IMR-90 (cell line): ENCODE data around the gene STX18. TPM values are rescaled to one million over a fixed set of nuclear protein-coding genes. Genes with fewer than 3 reads are reported as not detected.

Experiments
- ATAC-seq: fragments of 200-7000 bp; cut with Tn5 transposase; 2 replicates; pipeline ENCODE4 v1.9.1; 2020; ENCODE audit warnings: low read depth, mild to moderate bottlenecking, moderate library complexity
- BruUV-seq: library from RNA; stranded (reverse); fragments of 400-500 nt; replicated peaks from 2 replicates; lab custom pipeline; 2021; lab: Mats Ljungman, UMichigan
- CTCF ChIA-PET: fragments of 300-600 bp; formaldehyde crosslinking; extraction: SDS; loops from one replicate; lab custom pipeline; 2021; ENCODE audit warnings: antibody characterized with exemption; lab: Yijun Ruan, JAX
- POLR2A ChIA-PET: fragments of 300-600 bp; sonication (Branson Sonifier 250); formaldehyde crosslinking; loops from one replicate; lab custom pipeline; 2022; ENCODE audit warnings: antibody characterized with exemption; ENCODE audit not compliant: unreplicated experiment; lab: Charles Lee
- DNase-seq: peaks from one replicate; pipeline ENCODE4 v3.0.0; 2013
- H2AFZ ChIP-seq: replicated peaks from 2 replicates; pipeline ENCODE3; 2013; ENCODE audit warnings: low read length, mild to moderate bottlenecking; ENCODE audit not compliant: poor library complexity
- H2AK5ac ChIP-seq: 2 replicates; pipeline ENCODE4 v1.6.1; 2013; ENCODE audit warnings: low read depth, low read length, inconsistent platforms
- H2AK9ac ChIP-seq: replicated peaks from 2 replicates; pipeline ENCODE3; 2013; ENCODE audit warnings: mild to moderate bottlenecking, low read depth, low read length, moderate library complexity; ENCODE audit not compliant: poor library complexity
- H2BK120ac ChIP-seq: 2 replicates; pipeline ENCODE4 v1.6.1; 2013; ENCODE audit warnings: low read depth, low read length, inconsistent platforms
- H2BK15ac ChIP-seq: 3 replicates; pipeline ENCODE4 v1.6.1; 2013; ENCODE audit warnings: low read depth, low read length, inconsistent platforms
- H2BK20ac ChIP-seq: 2 replicates; pipeline ENCODE4 v1.6.1; 2013; ENCODE audit warnings: low read depth, mild to moderate bottlenecking, inconsistent platforms, low read length, moderate library complexity
- H2BK5ac ChIP-seq: 2 replicates; pipeline ENCODE4 v1.6.1; 2013; ENCODE audit warnings: mild to moderate bottlenecking, low read depth, low read length, inconsistent platforms; ENCODE audit not compliant: poor library complexity, severe bottlenecking
- H3K14ac ChIP-seq: replicated peaks from 2 replicates; pipeline ENCODE4 v1.6.1; 2013; ENCODE audit warnings: low read depth, low read length, inconsistent platforms
- H3K18ac ChIP-seq: 2 replicates; pipeline ENCODE4 v1.6.1; 2013; ENCODE audit warnings: low read depth, low read length, control low read depth
- H3K23ac ChIP-seq: 2 replicates; pipeline ENCODE4 v1.6.1; 2013; ENCODE audit warnings: low read depth, low read length, inconsistent platforms
- H3K27ac ChIP-seq: 2 replicates; pipeline ENCODE4 v1.5.1; 2013; ENCODE audit warnings: mild to moderate bottlenecking, control low read depth, low read length; ENCODE audit not compliant: insufficient read depth
- H3K27me3 ChIP-seq: 2 replicates; pipeline ENCODE4 v1.6.1; 2013; ENCODE audit warnings: low read length; ENCODE audit not compliant: control insufficient read depth, insufficient read depth
- H3K36me3 ChIP-seq: 2 replicates; pipeline ENCODE4 v1.6.1; 2013; ENCODE audit warnings: low read length, mixed read lengths; ENCODE audit not compliant: control insufficient read depth, insufficient read depth
- H3K4ac ChIP-seq: 2 replicates; pipeline ENCODE4 v1.6.1; 2013; ENCODE audit warnings: low read depth, low read length, inconsistent platforms
- H3K4me1 ChIP-seq: 2 replicates; pipeline ENCODE4 v1.6.1; 2013; ENCODE audit warnings: low read length, mixed read lengths; ENCODE audit not compliant: control insufficient read depth, insufficient read depth
- H3K4me2 ChIP-seq: 2 replicates; pipeline ENCODE4 v1.6.1; 2013; ENCODE audit warnings: low read depth, mild to moderate bottlenecking, control low read depth, low read length, moderate library complexity
- H3K4me3 ChIP-seq: 2 replicates; pipeline ENCODE4 v1.5.1; 2013; ENCODE audit warnings: low read depth, mild to moderate bottlenecking, control low read depth, low read length, moderate library complexity; ENCODE audit not compliant: insufficient read depth
- H3K56ac ChIP-seq: 2 replicates; pipeline ENCODE4 v1.6.1; 2013; ENCODE audit warnings: low read length, inconsistent platforms; ENCODE audit not compliant: insufficient read depth; ENCODE audit errors: extremely low read depth
- H3K79me1 ChIP-seq, 2 experiments: 2 replicates each; pipeline ENCODE4 v1.6.1; 2013; ENCODE audit warnings: low read length in 2 of 2, inconsistent platforms in 1 of 2, low read depth in 1 of 2
- H3K9ac ChIP-seq: 2 replicates; pipeline ENCODE4 v1.6.1; 2013; ENCODE audit warnings: low read depth, low read length, control low read depth
- H3K9me1 ChIP-seq: 2 replicates; pipeline ENCODE4 v1.6.1; 2013; ENCODE audit warnings: low read length, inconsistent platforms; ENCODE audit not compliant: insufficient read depth
- H3K9me3 ChIP-seq: 2 replicates; pipeline ENCODE4 v1.6.1; 2013; ENCODE audit warnings: low read length; ENCODE audit not compliant: control insufficient read depth, insufficient read depth
- H4K20me1 ChIP-seq: 2 replicates; pipeline ENCODE4 v1.6.1; 2013; ENCODE audit warnings: low read length, inconsistent platforms; ENCODE audit not compliant: insufficient read depth
- H4K5ac ChIP-seq: 2 replicates; pipeline ENCODE4 v1.6.1; 2013; ENCODE audit warnings: mild to moderate bottlenecking, low read depth, low read length, control low read depth
- H4K8ac ChIP-seq, 2 experiments: 2 replicates each; pipeline ENCODE4 v1.6.1; 2013; ENCODE audit warnings: low read depth in 2 of 2, low read length in 2 of 2, control low read depth in 1 of 2, inconsistent platforms in 1 of 2
- H4K91ac ChIP-seq: 2 replicates; pipeline ENCODE4 v1.6.1; 2013; ENCODE audit warnings: low read depth, low read length, inconsistent platforms; ENCODE audit not compliant: insufficient read depth
- RCOR1 ChIP-seq: IDR thresholded peaks from 2 replicates; pipeline ENCODE4 v1.6.1; 2012; ENCODE audit warnings: mild to moderate bottlenecking, low read length, improper control_type of control experiment; ENCODE audit not compliant: insufficient replicate concordance
- WGBS, 2 experiments: methylation state at CpG; one replicate each; pipeline versions ENCODE4 v1.1.5 to v1.1.7; 2013; ENCODE audit warnings: missing lambda C conversion rate in 2 of 2; ENCODE audit not compliant: insufficient read length in 1 of 2; ENCODE audit errors: extremely low coverage in 2 of 2; 5-methylcytosine and 5-hydroxymethylcytosine counted together
- dilution Hi-C: fragments of 300-500 bp; cut with HindIII; formaldehyde crosslinking; loops from one replicate; pipeline ENCODE4 v1.14.3; 2018; ENCODE audit warnings: low sequenced_read_pairs; ENCODE audit not compliant: unreplicated experiment
- in situ Hi-C: fragments of 300-500 bp; cut with MboI; formaldehyde crosslinking; loops from 3 replicates; pipeline ENCODE4 v1.14.3; 2019; ENCODE audit warnings: low sequenced_read_pairs, inconsistent platforms, mixed read lengths
- intact Hi-C: fragments of 100-400 bp; cut with micrococcal nuclease; formaldehyde crosslinking; loops from 2 replicates; pipeline ENCODE4 v1.10.0; 2022
- polyA plus RNA-seq, 3 experiments: library from polyadenylated mRNA; depleted of rRNA; stranded (reverse); fragments of >200 nt; gene quantifications; 2 replicates each; pipeline ENCODE4 v1.2.3, GENCODE V29; 2012; ENCODE audit warnings: low replicate concordance in 1 of 3
- total RNA-seq: library from RNA; depleted of rRNA; stranded (reverse); fragments of >200 nt; gene quantifications from 2 replicates; pipeline ENCODE4 v1.2.3, GENCODE V29; 2012

STX18 gene
- total and polyA plus RNA-seq, 2 of the 4 experiments (the other 2 are of a cell fraction), result 20.1 to 23.4 TPM

GRCh38 chr4:4459181-4459580 lies 82.7 kb downstream of the STX18 start:
- no peak overlapping the region for H3K56ac ChIP-seq
- no peak overlapping the region for H2AK5ac ChIP-seq
- TF ChIP-seq RCOR1, result no peak
- peaks cover 17% of the 10 kb centered on the region for H3K36me3 ChIP-seq
- ATAC-seq (no peak), DNase-seq (no peak)
- WGBS, 2 experiments, result no CpG with 5 or more reads among the region's 5 CpGs
- no peak overlapping the region for H3K9ac ChIP-seq
- no peak overlapping the region for H3K18ac ChIP-seq
- BruUV-seq, result no TSS peak
- no peak overlapping the region for H2AK9ac ChIP-seq
- H3K4ac ChIP-seq, result no peak overlapping the region
- H3K4me1 ChIP-seq, result peaks cover 11% of the 10 kb centered on the region
- H3K14ac ChIP-seq, result no peak overlapping the region
- peaks cover 20% of the 10 kb centered on the region for H3K9me1 ChIP-seq
- in situ Hi-C loops, result no loop called here
- no peaks in the 10 kb centered on the region for H3K9me3 ChIP-seq
- intact Hi-C loops, result no loop called here
- H4K8ac ChIP-seq, result no peak overlapping the region
- no peaks in the 10 kb centered on the region for H3K27me3 ChIP-seq
- dilution Hi-C loops, result no loop called here
- no peak overlapping the region for H3K4me2 ChIP-seq
- H2BK20ac ChIP-seq, result no peak overlapping the region
- no peak overlapping the region for H2BK15ac ChIP-seq
- H2BK120ac ChIP-seq, result no peak overlapping the region
- H3K4me3 ChIP-seq, result no peak overlapping the region
- H3K79me1 ChIP-seq, result peaks cover 23 to 34% of the 10 kb centered on the region in 2 experiments
- H2BK5ac ChIP-seq, result no peak overlapping the region
- H3K23ac ChIP-seq, result no peak overlapping the region
- H4K5ac ChIP-seq, result no peak overlapping the region
- CTCF ChIA-PET, result no interaction called here
- POLR2A ChIA-PET, result no interaction called here
- H4K91ac ChIP-seq, result no peak overlapping the region
- H2AFZ ChIP-seq, result no peak overlapping the region
- H4K20me1 ChIP-seq, result no peaks in the 10 kb centered on the region
- no peak overlapping the region for H3K27ac ChIP-seq
